HL-60 (cell line): ENCODE measurements around the gene GRIK5.

Experiments used
- GABPA ChIP-seq: IDR thresholded peaks from 2 replicates; pipeline ENCODE4 v1.6.1; 2012; ENCODE audit warnings: low read depth
- POLR2AphosphoS5 ChIP-seq: IDR thresholded peaks from 2 replicates; pipeline ENCODE4 v1.6.1; 2012; ENCODE audit warnings: low read depth
- SPI1 ChIP-seq: IDR thresholded peaks from 2 replicates; pipeline ENCODE4 v1.6.1; 2012; ENCODE audit warnings: low read depth, mild to moderate bottlenecking, borderline replicate concordance
- TF ChIP-seq, protein P1 (sequence below): IDR thresholded peaks from one replicate; pipeline ENCODE4 v1.5.1; 2011; ENCODE audit warnings: low read length, control low read depth, inconsistent platforms; ENCODE audit not compliant: insufficient read depth
- TF ChIP-seq, protein P2 (sequence below): IDR thresholded peaks from 2 replicates; pipeline ENCODE4 v1.6.1; 2012; ENCODE audit warnings: low read depth; ENCODE audit not compliant: insufficient replicate concordance

DNA sequence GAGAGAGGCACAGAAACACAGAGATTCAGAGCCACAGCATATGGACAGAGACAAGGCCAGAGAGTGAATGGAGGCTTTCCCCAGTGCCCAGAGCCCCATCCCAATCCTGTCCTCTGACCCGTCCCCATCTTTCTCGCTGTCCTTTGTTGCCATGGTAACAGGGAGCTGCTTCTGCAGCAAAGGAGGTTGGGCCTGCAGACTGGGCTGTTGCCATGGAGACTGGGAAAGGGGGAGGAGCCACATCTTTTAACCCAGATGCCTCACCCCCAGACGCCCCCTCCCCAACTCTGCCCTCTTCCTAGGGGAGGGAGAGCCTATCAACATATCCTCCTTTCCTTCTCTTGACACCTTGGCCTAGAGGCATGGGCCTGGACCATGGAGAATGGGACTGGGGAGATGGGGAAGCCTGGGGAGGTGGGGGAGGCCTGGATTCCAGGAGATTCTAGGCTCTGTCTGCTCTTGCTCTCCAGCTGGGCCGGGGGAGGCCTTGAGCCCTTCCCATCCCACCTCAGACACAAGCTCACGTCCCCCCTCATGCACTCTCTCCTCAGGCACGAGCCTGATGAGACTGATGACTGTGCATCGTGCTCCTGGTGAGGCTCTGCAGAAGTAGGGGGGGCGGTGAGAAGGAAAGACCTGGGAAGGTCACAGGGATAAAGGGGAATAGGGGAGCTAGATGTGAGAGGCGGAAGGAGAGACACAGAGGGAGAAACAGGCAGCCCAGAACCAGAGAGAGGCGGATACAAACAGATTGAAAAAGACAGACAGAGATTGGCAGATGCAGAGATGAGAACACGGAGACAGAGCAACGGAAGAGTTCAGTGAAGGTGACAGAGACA, 73.8 kb downstream of the GRIK5 start:
- TF ChIP-seq, protein P1, sequence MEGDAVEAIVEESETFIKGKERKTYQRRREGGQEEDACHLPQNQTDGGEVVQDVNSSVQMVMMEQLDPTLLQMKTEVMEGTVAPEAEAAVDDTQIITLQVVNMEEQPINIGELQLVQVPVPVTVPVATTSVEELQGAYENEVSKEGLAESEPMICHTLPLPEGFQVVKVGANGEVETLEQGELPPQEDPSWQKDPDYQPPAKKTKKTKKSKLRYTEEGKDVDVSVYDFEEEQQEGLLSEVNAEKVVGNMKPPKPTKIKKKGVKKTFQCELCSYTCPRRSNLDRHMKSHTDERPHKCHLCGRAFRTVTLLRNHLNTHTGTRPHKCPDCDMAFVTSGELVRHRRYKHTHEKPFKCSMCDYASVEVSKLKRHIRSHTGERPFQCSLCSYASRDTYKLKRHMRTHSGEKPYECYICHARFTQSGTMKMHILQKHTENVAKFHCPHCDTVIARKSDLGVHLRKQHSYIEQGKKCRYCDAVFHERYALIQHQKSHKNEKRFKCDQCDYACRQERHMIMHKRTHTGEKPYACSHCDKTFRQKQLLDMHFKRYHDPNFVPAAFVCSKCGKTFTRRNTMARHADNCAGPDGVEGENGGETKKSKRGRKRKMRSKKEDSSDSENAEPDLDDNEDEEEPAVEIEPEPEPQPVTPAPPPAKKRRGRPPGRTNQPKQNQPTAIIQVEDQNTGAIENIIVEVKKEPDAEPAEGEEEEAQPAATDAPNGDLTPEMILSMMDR: no peak
- TF ChIP-seq POLR2AphosphoS5: no peak
- no peak for TF ChIP-seq SPI1
- TF ChIP-seq, protein P2, sequence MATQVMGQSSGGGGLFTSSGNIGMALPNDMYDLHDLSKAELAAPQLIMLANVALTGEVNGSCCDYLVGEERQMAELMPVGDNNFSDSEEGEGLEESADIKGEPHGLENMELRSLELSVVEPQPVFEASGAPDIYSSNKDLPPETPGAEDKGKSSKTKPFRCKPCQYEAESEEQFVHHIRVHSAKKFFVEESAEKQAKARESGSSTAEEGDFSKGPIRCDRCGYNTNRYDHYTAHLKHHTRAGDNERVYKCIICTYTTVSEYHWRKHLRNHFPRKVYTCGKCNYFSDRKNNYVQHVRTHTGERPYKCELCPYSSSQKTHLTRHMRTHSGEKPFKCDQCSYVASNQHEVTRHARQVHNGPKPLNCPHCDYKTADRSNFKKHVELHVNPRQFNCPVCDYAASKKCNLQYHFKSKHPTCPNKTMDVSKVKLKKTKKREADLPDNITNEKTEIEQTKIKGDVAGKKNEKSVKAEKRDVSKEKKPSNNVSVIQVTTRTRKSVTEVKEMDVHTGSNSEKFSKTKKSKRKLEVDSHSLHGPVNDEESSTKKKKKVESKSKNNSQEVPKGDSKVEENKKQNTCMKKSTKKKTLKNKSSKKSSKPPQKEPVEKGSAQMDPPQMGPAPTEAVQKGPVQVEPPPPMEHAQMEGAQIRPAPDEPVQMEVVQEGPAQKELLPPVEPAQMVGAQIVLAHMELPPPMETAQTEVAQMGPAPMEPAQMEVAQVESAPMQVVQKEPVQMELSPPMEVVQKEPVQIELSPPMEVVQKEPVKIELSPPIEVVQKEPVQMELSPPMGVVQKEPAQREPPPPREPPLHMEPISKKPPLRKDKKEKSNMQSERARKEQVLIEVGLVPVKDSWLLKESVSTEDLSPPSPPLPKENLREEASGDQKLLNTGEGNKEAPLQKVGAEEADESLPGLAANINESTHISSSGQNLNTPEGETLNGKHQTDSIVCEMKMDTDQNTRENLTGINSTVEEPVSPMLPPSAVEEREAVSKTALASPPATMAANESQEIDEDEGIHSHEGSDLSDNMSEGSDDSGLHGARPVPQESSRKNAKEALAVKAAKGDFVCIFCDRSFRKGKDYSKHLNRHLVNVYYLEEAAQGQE: no peak
- no peak for TF ChIP-seq GABPA
